NCI-H1694 treated with DMSO at 0.1 percent for 48 hours (cell line): Measurements from ENCODE around the gene OCLN.
"Not testable (repeated sequence)": the region's sequence is repeated elsewhere in the genome, so short reads cannot be mapped to it uniquely, and the experiment has no call there.

Source experiments
- DNase-seq: peaks from one replicate; lab custom pipeline; 2025; lab: John Stamatoyannopoulos, UW

The OCLN gene

GRCh38 chr5:69528035-69528434, 35.4 kb downstream of the OCLN start:
- no peak for DNase-seq

GRCh38 chr5:69528609-69529008, 36.0 kb downstream of the OCLN start:
- no peak for DNase-seq

GRCh38 chr5:69530561-69531405, 38.2 kb downstream of the OCLN start:
- DNase-seq: no peak

GRCh38 chr5:69531406-69531801, 38.8 kb downstream of the OCLN start:
- no peak for DNase-seq

- DNase-seq: not testable (repeated sequence)
These were observed 45.3 kb downstream of the OCLN start for GRCh38 chr5:69537911-69538310.

- DNase-seq: not testable (repeated sequence)
These were observed 46.1 kb downstream of the OCLN start for GRCh38 chr5:69538735-69539134.

- DNase-seq: not testable (repeated sequence)
These were observed 48.8 kb downstream of the OCLN start for GRCh38 chr5:69541347-69541746.

GRCh38 chr5:69542838-69543618, 50.4 kb downstream of the OCLN start:
- DNase-seq: not testable (repeated sequence)

- not testable (repeated sequence) for DNase-seq
These were observed 52.0 kb downstream of the OCLN start for GRCh38 chr5:69544602-69545001.

- DNase-seq: not testable (repeated sequence)
These were observed 67.3 kb downstream of the OCLN start, which contains the start of gene GTF2H2C for GRCh38 chr5:69559908-69560330. Gene GTF2H2C (plus strand): TSS chr5:69560191. CDS start chr5:69565133, 4,942 bp downstream.

GRCh38 chr5:69560587-69561431, 68.2 kb downstream of the OCLN start:
- not testable (repeated sequence) for DNase-seq

GRCh38 chr5:69566172-69566571, 73.6 kb downstream of the OCLN start:
- DNase-seq: not testable (repeated sequence)

GRCh38 chr5:69568072-69568471, 75.5 kb downstream of the OCLN start:
- DNase-seq: not testable (repeated sequence)

GRCh38 chr5:69583356-69583755, 90.8 kb downstream of the OCLN start:
- DNase-seq: not testable (repeated sequence)

GRCh38 chr5:69596114-69596840, 103.7 kb downstream of the OCLN start:
- DNase-seq: not testable (repeated sequence)

GRCh38 chr5:69601947-69602346, 109.4 kb downstream of the OCLN start:
- not testable (repeated sequence) for DNase-seq

GRCh38 chr5:69606839-69607238, 114.2 kb downstream of the OCLN start:
- DNase-seq: not testable (repeated sequence)
